WTC11 (cell line): ENCODE results near the gene NBAS. TPM values are rescaled to one million over a fixed set of nuclear protein-coding genes. Genes with fewer than 3 reads are reported as not detected.

Source experiments
- ATAC-seq: fragments of 200-7000 bp; cut with Tn5 transposase; 2 replicates; pipeline ENCODE4 v1.10.0; 2021; ENCODE audit warnings: mild to moderate bottlenecking, moderate library complexity
- CTCF ChIA-PET: fragments of 300-600 bp; sonication (Branson Sonifier 250); formaldehyde crosslinking; loops from one replicate; lab custom pipeline; 2021; ENCODE audit warnings: antibody characterized with exemption; lab: Charles Lee
- POLR2A ChIA-PET: fragments of 350-600 bp; sonication (Branson Sonifier 250); formaldehyde crosslinking; loops from one replicate; lab custom pipeline; 2021; ENCODE audit warnings: antibody characterized with exemption; lab: Charles Lee
- DNase-seq: peaks from one replicate; pipeline ENCODE4 v3.0.0; 2021; ENCODE audit warnings: low spot score
- H3K27ac Mint-ChIP-seq: 2 replicates; pipeline ENCODE4 v1.8.0; 2021; ENCODE audit warnings: mixed read lengths
- H3K27me3 Mint-ChIP-seq: 2 replicates; pipeline ENCODE4 v1.8.0; 2021; ENCODE audit warnings: low read depth, mild to moderate bottlenecking, moderate library complexity, mixed read lengths
- H3K36me3 Mint-ChIP-seq: 2 replicates; pipeline ENCODE4 v1.8.0; 2021; ENCODE audit warnings: mixed read lengths
- H3K4me1 Mint-ChIP-seq: 2 replicates; pipeline ENCODE4 v1.8.0; 2022; ENCODE audit warnings: mixed read lengths
- H3K4me3 Mint-ChIP-seq: 2 replicates; pipeline ENCODE4 v1.8.0; 2021; ENCODE audit warnings: mild to moderate bottlenecking, moderate library complexity, mixed read lengths
- H3K9me3 Mint-ChIP-seq: 2 replicates; pipeline ENCODE4 v1.8.0; 2021; ENCODE audit warnings: mixed read lengths
- AFF4 ChIP-seq: sonication (generic); formaldehyde crosslinking; IDR thresholded peaks from 2 replicates; pipeline ENCODE4 v1.8.1; 2023; ENCODE audit warnings: mild to moderate bottlenecking, missing genetic modification reagents, borderline replicate concordance
- ATF1 ChIP-seq: sonication (generic); formaldehyde crosslinking; IDR thresholded peaks from 2 replicates; pipeline ENCODE4 v1.8.1; 2023; ENCODE audit warnings: mild to moderate bottlenecking, moderate library complexity, missing genetic modification reagents
- CBFB ChIP-seq: sonication (generic); formaldehyde crosslinking; IDR thresholded peaks from 2 replicates; pipeline ENCODE4 v1.8.1; 2022; ENCODE audit warnings: mild to moderate bottlenecking, low read depth, missing genetic modification reagents
- ESRRA ChIP-seq: sonication (generic); formaldehyde crosslinking; IDR thresholded peaks from 2 replicates; pipeline ENCODE4 v1.8.1; 2022; ENCODE audit warnings: mild to moderate bottlenecking, missing genetic modification reagents, borderline replicate concordance
- FOXK1 ChIP-seq: sonication (generic); formaldehyde crosslinking; IDR thresholded peaks from 2 replicates; pipeline ENCODE4 v1.8.0; 2022; ENCODE audit warnings: mild to moderate bottlenecking, moderate library complexity, missing genetic modification reagents
- GABPB1 ChIP-seq: sonication (generic); formaldehyde crosslinking; IDR thresholded peaks from 2 replicates; pipeline ENCODE4 v1.8.1; 2023; ENCODE audit warnings: mild to moderate bottlenecking, missing genetic modification reagents
- JAZF1 ChIP-seq: fragments of 250-450 bp; sonication (Bioruptor Pico); IDR thresholded peaks from 2 replicates; pipeline ENCODE4 v1.9.0; 2021; ENCODE audit warnings: moderate library complexity, mild to moderate bottlenecking, inconsistent platforms
- MLX ChIP-seq: sonication (generic); formaldehyde crosslinking; IDR thresholded peaks from 2 replicates; pipeline ENCODE4 v1.8.1; 2023; ENCODE audit warnings: mild to moderate bottlenecking, missing genetic modification reagents, moderate library complexity
- MYBL2 ChIP-seq: sonication (generic); formaldehyde crosslinking; IDR thresholded peaks from 2 replicates; pipeline ENCODE4 v1.8.1; 2023; ENCODE audit warnings: mild to moderate bottlenecking, moderate library complexity, missing genetic modification reagents
- RELA ChIP-seq: sonication (generic); formaldehyde crosslinking; IDR thresholded peaks from 2 replicates; pipeline ENCODE4 v1.8.1; 2022; ENCODE audit warnings: missing genetic modification reagents, mild to moderate bottlenecking, borderline replicate concordance
- USF2 ChIP-seq: sonication (generic); formaldehyde crosslinking; IDR thresholded peaks from 2 replicates; pipeline ENCODE4 v1.8.1; 2023; ENCODE audit warnings: mild to moderate bottlenecking, missing genetic modification reagents, moderate library complexity
- ZNF138 ChIP-seq: sonication (generic); formaldehyde crosslinking; conservative IDR thresholded peaks from 2 replicates; pipeline ENCODE4 v1.8.1; 2022; ENCODE audit warnings: mild to moderate bottlenecking, moderate library complexity, missing genetic modification reagents
- ZNF671 ChIP-seq: fragments of 250-450 bp; sonication (Bioruptor Pico); IDR thresholded peaks from 2 replicates; pipeline ENCODE4 v1.8.0; 2021; ENCODE audit warnings: mild to moderate bottlenecking
- ZSCAN18 ChIP-seq: fragments of 250-450 bp; sonication (Bioruptor Pico); IDR thresholded peaks from 2 replicates; pipeline ENCODE4 v2.1.2; 2022; ENCODE audit warnings: mild to moderate bottlenecking, moderate library complexity
- total RNA-seq: library from RNA; stranded (reverse); gene quantifications from 3 replicates; pipeline ENCODE4 v1.2.3, GENCODE V29; 2021

The NBAS gene
- total RNA-seq, 1 experiment from 2014 or later, result 32.3 TPM

- no peaks in the 10 kb centered on the region for H3K36me3 Mint-ChIP-seq
- H3K27me3 Mint-ChIP-seq, result no peaks in the 10 kb centered on the region
- ChIA-PET POLR2A (no interaction called here), CTCF (no interaction called here)
- DNase-seq (no peak), ATAC-seq (no peak)
- H3K4me3 Mint-ChIP-seq, result no peak overlapping the region
- TF ChIP-seq CBFB (CRISPR knock-in tag) (no peak), ATF1 (no peak), ZNF671 (CRISPR knock-in tag) (no peak), RELA (CRISPR knock-in tag) (no peak), USF2 (CRISPR knock-in tag) (no peak), ZNF138 (CRISPR knock-in tag) (no peak), JAZF1 (CRISPR knock-in tag) (no peak), ESRRA (no peak), MLX (CRISPR knock-in tag) (no peak), GABPB1 (no peak), FOXK1 (CRISPR knock-in tag) (no peak)
- H3K9me3 Mint-ChIP-seq, result peaks cover 9% of the 10 kb centered on the region; the same call in 1 of the 2 replicates
- no peaks in the 10 kb centered on the region for H3K4me1 Mint-ChIP-seq
- H3K27ac Mint-ChIP-seq, result no peak overlapping the region
Measured at GRCh38 chr2:15149063-15149462, 412.1 kb downstream of the NBAS start.

GRCh38 chr2:15147591-15147990, 413.5 kb downstream of the NBAS start:
- no peaks in the 10 kb centered on the region for H3K36me3 Mint-ChIP-seq
- no peak for TF ChIP-seq MYBL2 (CRISPR knock-in tag)
- POLR2A ChIA-PET, result no interaction called here
- DNase-seq (no peak), ATAC-seq (no peak)
- no peak overlapping the region for H3K27ac Mint-ChIP-seq
- CTCF ChIA-PET, result interaction anchor here (0.5 kb wide), 1 partner anchor 316 kb away, joined by 3 read pairs; no protein-coding TSS in a partner anchor
- no peaks in the 10 kb centered on the region for H3K27me3 Mint-ChIP-seq
- H3K9me3 Mint-ChIP-seq, result peaks cover under 1% of the 10 kb centered on the region; the same call in 1 of the 2 replicates
- H3K4me1 Mint-ChIP-seq, result peaks cover 6% of the 10 kb centered on the region
- no peak overlapping the region for H3K4me3 Mint-ChIP-seq

GRCh38 chr2:15146960-15147359, 414.2 kb downstream of the NBAS start:
- Mint-ChIP-seq H3K9me3 (no peaks in the 10 kb centered on the region), H3K27me3 (no peaks in the 10 kb centered on the region), H3K4me3 (no peak overlapping the region), H3K4me1 (peaks cover 13% of the 10 kb centered on the region), H3K27ac (no peak overlapping the region), H3K36me3 (no peaks in the 10 kb centered on the region)
- peak; percentile 63 for ATAC-seq
- no peak for TF ChIP-seq ZSCAN18 (CRISPR knock-in tag)
- no peak for TF ChIP-seq AFF4 (CRISPR knock-in tag)
- ChIA-PET POLR2A (no interaction called here), CTCF (interaction anchor here (0.5 to 0.6 kb wide), 2 partner anchors 282 to 316 kb away, joined by 3 read pairs; no protein-coding TSS in a partner anchor)
- no peak for DNase-seq
